ENCODE data around the gene PPP2R2C.

The PPP2R2C gene

GRCh38 chr4:6324999-6325787 lies 147.2 kb downstream of the PPP2R2C start:
- ATAC-seq, result no peak

- ATAC-seq, result no peak
These were observed 147.9 kb downstream of the PPP2R2C start for GRCh38 chr4:6324461-6324998.

GRCh38 chr4:6322761-6323566 lies 149.4 kb downstream of the PPP2R2C start:
- ATAC-seq, result no peak

GRCh38 chr4:6322067-6322760 lies 150.2 kb downstream of the PPP2R2C start:
- no peak for ATAC-seq

GRCh38 chr4:6321361-6321760 lies 151.1 kb downstream of the PPP2R2C start:
- ATAC-seq, result no peak

- ATAC-seq, result no peak
These were observed 151.8 kb downstream of the PPP2R2C start for GRCh38 chr4:6320663-6321062.

- no peak for ATAC-seq
These were observed 152.8 kb downstream of the PPP2R2C start for GRCh38 chr4:6319530-6320150.

- ATAC-seq, result no peak
These were observed 154.2 kb downstream of the PPP2R2C start for GRCh38 chr4:6318206-6318605.

GRCh38 chr4:6316461-6317003 lies 155.9 kb downstream of the PPP2R2C start:
- ATAC-seq, result no peak

GRCh38 chr4:6313216-6313615 lies 159.2 kb downstream of the PPP2R2C start:
- no peak for ATAC-seq

- no peak for ATAC-seq
These were observed 162.6 kb downstream of the PPP2R2C start for GRCh38 chr4:6309777-6310176.

- ATAC-seq, result no peak
These were observed 163.3 kb downstream of the PPP2R2C start for GRCh38 chr4:6308899-6309643.

- ATAC-seq, result no peak
These were observed 164.5 kb downstream of the PPP2R2C start for GRCh38 chr4:6307891-6308290.

- no peak for ATAC-seq
These were observed 165.2 kb downstream of the PPP2R2C start for GRCh38 chr4:6307230-6307629.

GRCh38 chr4:6306299-6306698 lies 166.1 kb downstream of the PPP2R2C start:
- ATAC-seq, result no peak

GRCh38 chr4:6303943-6304342 lies 168.5 kb downstream of the PPP2R2C start:
- no peak for ATAC-seq

- no peak for ATAC-seq
These were observed 169.5 kb downstream of the PPP2R2C start for GRCh38 chr4:6302869-6303268.

GRCh38 chr4:6301732-6302442 lies 170.5 kb downstream of the PPP2R2C start:
- ATAC-seq, result no peak

- ATAC-seq, result no peak
These were observed 171.2 kb downstream of the PPP2R2C start for GRCh38 chr4:6301051-6301731.

- no peak for ATAC-seq
These were observed 172.1 kb downstream of the PPP2R2C start for GRCh38 chr4:6300359-6300758.
